GM21367 (cell line): ENCODE measurements around the gene ENC1.
"Not testable (repeated sequence)": the region's sequence is repeated elsewhere in the genome, so short reads cannot be mapped to it uniquely, and the experiment has no call there.

Experiments
- ATAC-seq: cut with Tn5 transposase; IDR thresholded peaks from one replicate; pipeline ENCODE4 v1.9.1; 2021; ENCODE audit not compliant: unreplicated experiment

Gene ENC1, protein sequence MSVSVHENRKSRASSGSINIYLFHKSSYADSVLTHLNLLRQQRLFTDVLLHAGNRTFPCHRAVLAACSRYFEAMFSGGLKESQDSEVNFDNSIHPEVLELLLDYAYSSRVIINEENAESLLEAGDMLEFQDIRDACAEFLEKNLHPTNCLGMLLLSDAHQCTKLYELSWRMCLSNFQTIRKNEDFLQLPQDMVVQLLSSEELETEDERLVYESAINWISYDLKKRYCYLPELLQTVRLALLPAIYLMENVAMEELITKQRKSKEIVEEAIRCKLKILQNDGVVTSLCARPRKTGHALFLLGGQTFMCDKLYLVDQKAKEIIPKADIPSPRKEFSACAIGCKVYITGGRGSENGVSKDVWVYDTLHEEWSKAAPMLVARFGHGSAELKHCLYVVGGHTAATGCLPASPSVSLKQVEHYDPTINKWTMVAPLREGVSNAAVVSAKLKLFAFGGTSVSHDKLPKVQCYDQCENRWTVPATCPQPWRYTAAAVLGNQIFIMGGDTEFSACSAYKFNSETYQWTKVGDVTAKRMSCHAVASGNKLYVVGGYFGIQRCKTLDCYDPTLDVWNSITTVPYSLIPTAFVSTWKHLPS

GRCh38 chr5:74640450-74640953 is at the start of gene ENC1:
Gene ENC1, minus strand, starts transcription at chr5:74640728. Its CDS starts 4,243 bp downstream, at chr5:74636485.
- peak; percentile 65 for ATAC-seq

GRCh38 chr5:74686962-74687751 is 46.6 kb upstream of the ENC1 start:
- no peak for ATAC-seq

DNA sequence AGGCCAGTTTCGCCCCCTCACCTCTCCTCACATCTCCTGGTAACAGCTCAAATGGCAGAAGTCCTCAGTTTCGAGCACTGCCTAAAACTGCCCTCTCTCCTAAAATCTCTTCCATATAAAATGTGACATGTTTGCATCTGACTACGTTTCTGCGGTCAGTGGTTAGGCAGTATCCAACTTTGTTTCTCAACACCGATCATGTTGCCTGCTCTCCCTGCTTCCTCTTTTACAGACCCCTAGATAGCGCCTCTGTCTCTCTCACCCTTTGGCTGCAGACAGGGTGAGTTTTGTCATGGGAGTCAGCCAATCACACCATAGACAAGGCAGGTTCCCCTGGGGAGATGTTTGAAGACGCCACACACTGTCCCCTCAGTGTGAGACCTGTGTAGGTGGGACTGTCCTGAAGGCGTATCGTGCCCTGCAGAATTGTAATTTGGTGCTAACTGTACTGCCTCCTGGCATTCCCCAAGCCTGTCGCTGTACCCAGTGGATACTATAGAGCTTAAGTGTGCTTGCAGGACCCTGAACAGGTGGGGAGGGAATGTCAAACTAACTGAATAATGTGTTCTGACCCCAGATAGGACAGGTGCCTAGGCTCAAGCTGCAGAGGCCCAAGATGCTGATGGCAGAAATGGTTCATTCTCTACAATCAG is 45.6 kb upstream of the ENC1 start:
- peak; percentile 41 for ATAC-seq

GRCh38 chr5:74684900-74685851 is 44.6 kb upstream of the ENC1 start, which contains the start of gene HEXB:
Gene HEXB, plus strand, starts transcription at chr5:74685233. Its CDS starts 28 bp downstream, at chr5:74685261.
- ATAC-seq: peak; percentile 76

- no peak for ATAC-seq
Observed at GRCh38 chr5:74679966-74680365, 39.4 kb upstream of the ENC1 start.

- not testable (repeated sequence) for ATAC-seq
Observed at GRCh38 chr5:74679300-74679699, 38.8 kb upstream of the ENC1 start.

- not testable (repeated sequence) for ATAC-seq
Observed at GRCh38 chr5:74678123-74678522, 37.6 kb upstream of the ENC1 start.

- not testable (repeated sequence) for ATAC-seq
Observed at GRCh38 chr5:74676466-74676865, 35.9 kb upstream of the ENC1 start.

- ATAC-seq: no peak
Observed at GRCh38 chr5:74673011-74673790, 32.7 kb upstream of the ENC1 start.

- no peak for ATAC-seq
Observed at GRCh38 chr5:74672215-74672877, 31.8 kb upstream of the ENC1 start.

DNA sequence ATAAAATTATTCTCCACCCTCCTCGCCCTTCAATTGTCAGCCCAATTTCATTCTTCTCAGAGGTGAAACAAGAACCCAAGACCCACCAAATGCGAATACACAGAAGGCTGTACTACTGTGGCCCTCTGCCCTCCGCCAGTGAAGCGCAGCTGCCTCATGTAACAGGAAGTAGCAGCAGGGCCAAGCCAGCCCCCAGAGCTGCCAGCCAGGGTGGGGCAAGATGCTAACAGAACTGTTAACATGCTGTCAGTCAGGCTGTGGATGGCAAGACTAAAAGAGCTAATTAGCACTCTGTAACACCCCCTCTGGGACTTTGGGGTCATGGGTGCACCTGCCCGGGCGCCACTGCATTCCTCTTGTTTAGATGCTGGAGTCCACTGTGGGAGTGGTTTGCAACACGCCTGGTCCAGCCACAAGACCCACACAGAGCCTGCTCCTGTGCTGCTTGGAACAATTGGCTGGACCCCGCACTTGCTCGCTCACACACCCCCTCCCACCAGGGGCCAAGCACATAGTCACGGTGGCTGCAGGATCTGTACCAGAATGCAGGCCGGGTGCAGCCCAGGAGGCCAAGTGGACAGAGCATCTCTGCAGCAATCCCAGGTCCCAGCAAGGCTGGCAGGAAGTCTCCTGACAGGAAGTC is 30.0 kb upstream of the ENC1 start:
- no peak for ATAC-seq

GRCh38 chr5:74669821-74670220 is 29.3 kb upstream of the ENC1 start:
- ATAC-seq: no peak

- ATAC-seq: no peak
Observed at GRCh38 chr5:74667396-74667795, 26.9 kb upstream of the ENC1 start.

DNA sequence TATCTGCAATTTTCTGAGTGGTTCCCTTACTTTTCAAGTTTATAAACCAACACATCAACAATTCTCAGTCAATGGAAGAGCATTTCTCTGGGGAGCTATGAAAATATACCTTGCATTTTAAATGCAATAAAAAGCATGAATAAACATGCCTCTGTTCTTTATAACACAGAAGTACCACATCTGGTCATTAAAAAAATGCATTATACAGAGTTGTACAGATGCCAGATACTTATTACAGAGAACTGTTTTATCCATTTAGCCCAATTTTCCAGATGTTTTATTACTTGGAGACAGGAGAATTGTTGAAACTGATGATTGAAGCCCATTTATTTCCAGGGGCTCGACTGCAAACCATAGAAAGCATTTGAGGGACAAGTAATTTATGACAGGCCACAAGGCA is 25.3 kb upstream of the ENC1 start:
- ATAC-seq: no peak

DNA sequence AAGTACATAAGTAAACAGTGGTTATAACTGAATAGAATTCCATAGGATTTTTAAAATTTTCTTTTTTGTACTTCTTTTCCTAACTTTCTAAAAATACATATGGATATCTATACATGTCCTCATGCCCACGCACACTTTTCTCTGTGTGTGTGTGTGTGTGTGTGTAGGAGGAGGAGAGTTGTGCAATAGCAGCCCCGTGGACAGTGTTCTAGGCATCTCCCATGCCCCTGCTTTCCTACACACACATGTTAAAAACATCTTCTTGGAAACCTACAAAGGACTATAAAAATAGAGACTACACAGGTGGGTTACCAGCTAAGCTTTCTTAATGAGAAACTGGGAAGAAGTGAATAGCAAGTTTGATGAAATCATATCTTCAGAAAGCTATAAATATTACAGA is 24.7 kb upstream of the ENC1 start:
- no peak for ATAC-seq

DNA sequence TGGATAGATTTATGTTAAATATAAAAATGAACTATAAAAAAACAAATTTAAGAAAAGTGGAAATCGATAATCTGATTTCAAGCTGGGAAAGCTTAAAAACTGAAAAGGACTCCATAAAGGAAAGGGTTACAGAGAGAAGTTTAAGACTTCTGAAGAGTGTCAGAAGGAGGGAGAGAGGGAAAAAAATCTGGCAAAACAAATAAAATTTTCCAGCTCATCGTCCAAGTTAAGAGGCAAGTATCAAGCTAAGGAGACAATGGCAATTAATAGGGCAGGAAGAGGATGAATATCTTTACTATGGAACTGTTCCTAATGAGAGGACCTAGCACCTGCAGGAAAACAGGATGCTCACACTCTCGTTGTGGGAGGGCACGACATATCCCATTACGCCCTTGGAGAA is 24.0 kb upstream of the ENC1 start:
- no peak for ATAC-seq

DNA sequence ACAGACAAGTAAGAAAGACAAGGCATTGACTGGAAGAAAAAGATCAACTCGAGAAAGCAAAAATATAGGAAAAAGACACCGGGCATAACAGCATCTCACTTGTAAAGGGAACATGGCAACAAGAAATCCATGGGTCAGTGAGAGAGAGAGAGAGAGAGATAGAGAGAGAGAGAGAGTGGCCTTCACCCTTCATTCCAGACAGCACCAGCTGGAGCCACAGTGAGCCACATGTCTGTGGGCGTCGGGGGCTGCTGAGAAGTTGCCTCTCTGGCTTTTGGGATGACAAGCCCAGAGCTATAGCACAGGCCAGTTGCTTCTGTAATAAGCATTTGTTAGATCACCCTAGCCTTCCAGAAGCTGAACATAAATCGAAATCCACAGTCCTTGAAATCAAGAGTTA is 20.3 kb upstream of the ENC1 start:
- no peak for ATAC-seq

GRCh38 chr5:74660140-74660539 is 19.6 kb upstream of the ENC1 start:
- ATAC-seq: no peak
